GM12872 (cell line): ENCODE results near the gene CCDC122.

Source experiments
- TF ChIP-seq, protein P1 (sequence below): IDR thresholded peaks from 3 replicates; pipeline ENCODE4 v1.5.1; 2011; ENCODE audit warnings: low read depth, mild to moderate bottlenecking, low read length, moderate library complexity; ENCODE audit not compliant: insufficient read depth

The CCDC122 gene

DNA sequence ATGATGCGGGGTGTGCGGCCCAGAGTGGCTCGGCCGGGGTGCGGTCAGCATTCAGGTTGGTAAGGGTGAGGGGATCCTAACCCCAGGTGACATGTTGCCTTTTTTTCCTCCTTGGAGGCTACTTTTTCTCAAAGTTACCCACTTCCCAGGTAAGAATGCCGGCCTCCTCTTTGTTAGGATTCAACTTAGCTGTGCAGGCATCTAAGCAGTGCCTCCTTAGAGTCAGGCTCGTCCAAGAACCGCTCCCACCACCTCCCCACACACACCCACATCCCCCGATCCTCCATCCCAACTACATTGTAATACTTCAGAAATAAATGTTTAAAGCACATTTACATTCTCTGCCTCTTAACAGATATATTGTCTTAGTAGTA, 92.0 kb downstream of the CCDC122 start:
- TF ChIP-seq, protein P1, sequence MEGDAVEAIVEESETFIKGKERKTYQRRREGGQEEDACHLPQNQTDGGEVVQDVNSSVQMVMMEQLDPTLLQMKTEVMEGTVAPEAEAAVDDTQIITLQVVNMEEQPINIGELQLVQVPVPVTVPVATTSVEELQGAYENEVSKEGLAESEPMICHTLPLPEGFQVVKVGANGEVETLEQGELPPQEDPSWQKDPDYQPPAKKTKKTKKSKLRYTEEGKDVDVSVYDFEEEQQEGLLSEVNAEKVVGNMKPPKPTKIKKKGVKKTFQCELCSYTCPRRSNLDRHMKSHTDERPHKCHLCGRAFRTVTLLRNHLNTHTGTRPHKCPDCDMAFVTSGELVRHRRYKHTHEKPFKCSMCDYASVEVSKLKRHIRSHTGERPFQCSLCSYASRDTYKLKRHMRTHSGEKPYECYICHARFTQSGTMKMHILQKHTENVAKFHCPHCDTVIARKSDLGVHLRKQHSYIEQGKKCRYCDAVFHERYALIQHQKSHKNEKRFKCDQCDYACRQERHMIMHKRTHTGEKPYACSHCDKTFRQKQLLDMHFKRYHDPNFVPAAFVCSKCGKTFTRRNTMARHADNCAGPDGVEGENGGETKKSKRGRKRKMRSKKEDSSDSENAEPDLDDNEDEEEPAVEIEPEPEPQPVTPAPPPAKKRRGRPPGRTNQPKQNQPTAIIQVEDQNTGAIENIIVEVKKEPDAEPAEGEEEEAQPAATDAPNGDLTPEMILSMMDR: no peak

DNA sequence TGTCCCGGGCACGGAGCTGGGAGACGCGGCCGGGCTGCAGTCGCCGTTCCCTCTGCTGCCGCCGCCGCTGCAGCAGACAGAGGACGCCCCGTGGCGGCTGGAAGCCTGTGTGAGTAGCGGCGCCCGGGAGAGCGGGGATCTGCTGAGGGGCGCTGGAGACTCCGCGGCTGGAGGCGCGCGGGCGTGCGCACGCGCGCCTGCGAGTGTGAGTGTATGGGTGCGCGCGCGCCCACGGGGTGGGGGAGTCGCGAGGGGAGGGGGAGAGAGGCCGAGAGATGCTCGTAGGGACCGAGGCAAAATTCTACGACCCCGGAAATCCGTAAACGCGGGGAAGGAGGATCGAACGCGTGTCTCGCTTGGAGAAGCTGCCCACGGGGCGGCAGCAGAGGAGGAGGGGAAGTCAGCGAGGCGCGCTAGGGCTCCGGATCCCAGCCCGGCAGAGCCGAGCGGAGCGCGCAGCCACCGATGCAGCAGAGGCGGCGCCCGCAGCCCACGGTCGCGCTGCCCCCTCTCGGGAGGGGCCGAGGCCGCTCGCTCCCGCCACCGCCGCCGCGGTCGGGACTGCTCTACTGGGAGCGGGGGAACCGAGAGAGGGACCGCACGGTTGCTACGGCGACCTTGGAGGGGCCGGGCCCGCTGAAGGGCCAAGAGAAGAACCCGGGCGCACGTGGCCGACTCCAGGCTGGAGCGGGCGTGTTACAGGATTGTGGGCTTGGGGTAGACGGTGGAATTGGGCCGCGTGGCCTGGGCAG, 92.6 kb downstream of the CCDC122 start, which contains the start of gene ENOX1:
ENOX1 (minus strand) TSS at position 207 of the 752 bp plus-strand sequence.
- TF ChIP-seq, protein P1: 0 out of 3 replicates have a peak, but pooled peaks have one; percentile 4

DNA sequence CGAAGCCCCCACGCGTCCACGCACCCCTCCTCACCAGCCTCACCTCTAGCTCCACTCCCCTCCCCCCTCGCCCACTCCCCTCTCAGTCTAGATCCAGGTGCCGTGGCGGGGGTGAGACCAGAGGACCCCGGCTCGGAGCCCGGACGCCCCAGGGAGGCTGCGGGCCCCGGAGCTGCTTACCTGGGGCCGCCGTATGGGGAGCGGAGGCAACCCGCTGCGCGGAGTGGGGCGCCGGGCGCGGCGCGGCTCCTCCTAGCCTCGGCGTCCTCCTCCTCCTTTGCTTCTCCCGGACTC, 93.1 kb downstream of the CCDC122 start:
- TF ChIP-seq, protein P1: no peak
